ENCODE measurements around the gene ZNF598. TPM values are rescaled to one million over a fixed set of nuclear protein-coding genes. Genes with fewer than 3 reads are reported as not detected.
A peak's percentile ranks its signal among the peaks of the same experiment; 100 is the strongest.

The ZNF598 gene
- total RNA-seq, 1 experiment from 2014 or later: 57.4 TPM

GRCh38 chr16:1990101-1990350, 19.6 kb downstream of the ZNF598 start (continued):
- TF ChIP-seq CTCF (IDR thresholded peaks at IDR 0.05 in 2 of 3, conservative IDR thresholded peaks at IDR 0.05 in 1 of 3; ENCODE audit: borderline replicate concordance in 1 of 3, insufficient read depth in 1 of 3, low read depth in 2 of 3, low read length in 2 of 3) (no peak), SRF (IDR thresholded peaks at IDR 0.05; ENCODE audit: low read depth) (no peak), ZNF274 (IDR thresholded peaks at IDR 0.05; ENCODE audit: low read depth, low read length) (no peak), ZFX (IDR thresholded peaks at IDR 0.05) (no peak), EGR1 (IDR thresholded peaks at IDR 0.05; ENCODE audit: low read depth) (no peak), SP1 (IDR thresholded peaks at IDR 0.05; ENCODE audit: low read depth) (no peak)

GRCh38 chr16:1989209-1990100, 20.2 kb downstream of the ZNF598 start, which contains the start of gene SYNGR3:
Gene SYNGR3 (plus strand): TSS chr16:1989970. CDS start chr16:1990103, 133 bp downstream.
- DNase-seq (ENCODE audit: low read depth, low spot score) (no peak), ATAC-seq (peak; percentile 49)
- Histone ChIP-seq H3K4me2 (ENCODE audit: low read length) (peak within 1 kb of the TSS; percentile 67), H3K4me1 (ENCODE audit: control insufficient read depth in 1 of 2, insufficient read depth in 2 of 2, low read length in 2 of 2) (peaks cover 20 to 45% of the 10 kb centered on the region in 2 experiments), H4K20me1 (ENCODE audit: insufficient read depth) (no peaks in the 10 kb centered on the region), H3K27me3 (ENCODE audit: insufficient read depth, low read length) (no peaks in the 10 kb centered on the region), H3K9ac (ENCODE audit: low read length) (peak within 1 kb of the TSS; percentile 57), H3K4me3 (replicated peaks in 1 of 2; ENCODE audit: low read depth in 1 of 2, low read length in 2 of 2) (peak within 1 kb of the TSS; percentile 53 to 60), H2AFZ (ENCODE audit: low read depth, low read length, poor library complexity, severe bottlenecking) (no peak within 1 kb of the TSS), H3K9me3 (ENCODE audit: control insufficient read depth in 1 of 2, insufficient read depth in 1 of 2, low read depth in 1 of 2, low read length in 2 of 2) (no peaks in the 10 kb centered on the region), H3K79me2 (ENCODE audit: insufficient read depth, low read length) (peaks cover 17% of the 10 kb centered on the region), H3K27ac (ENCODE audit: low read depth, low read length) (peak within 1 kb of the TSS; percentile 65), H3K9me2 (ENCODE audit: insufficient read depth) (no peaks in the 10 kb centered on the region), H3K36me3 (ENCODE audit: control insufficient read depth in 1 of 2, insufficient read depth in 2 of 2, low read length in 2 of 2) (peaks cover 6 to 14% of the 10 kb centered on the region in 2 experiments; a peak in 2 of 4 replicates)
- POLR2A ChIA-PET: no interaction called here
- no peak for TF ChIP-seq CEBPB (IDR thresholded peaks at IDR 0.05; ENCODE audit: low read depth)
- RAD21 ChIA-PET (ENCODE audit: low non-redundant PET in 1 of 2, low total read pairs in 2 of 2, uncharacterized antibody in 2 of 2, unreplicated experiment in 2 of 2): no interaction called here
- intact Hi-C loops (cut with micrococcal nuclease): no loop called here
- CTCF ChIA-PET: interaction anchor here (0.6 kb wide), 1 partner anchor 25 kb away, joined by 3 read pairs; no protein-coding TSS in a partner anchor
- no TSS peak for BruUV-seq (replicated peaks)
